Anterior cingulate cortex (tissue), 58 donors: Measurements from ENCODE around the gene ECT2L.

Experiments
- DNase-seq, 58 donors: peaks; one replicate each; lab custom pipeline; 2025; lab: John Stamatoyannopoulos, UW

ECT2L gene

GRCh38 chr6:138849791-138850190 lies 53.9 kb downstream of the ECT2L start:
- DNase-seq: no peak

GRCh38 chr6:138856654-138857053 lies 60.8 kb downstream of the ECT2L start:
- DNase-seq: no peak

GRCh38 chr6:138857775-138858174 lies 61.9 kb downstream of the ECT2L start:
- no peak for DNase-seq

GRCh38 chr6:138862456-138862855 lies 66.6 kb downstream of the ECT2L start:
- DNase-seq: no peak

GRCh38 chr6:138863321-138863720 lies 67.4 kb downstream of the ECT2L start:
- DNase-seq: no peak

GRCh38 chr6:138864343-138864890 lies 68.5 kb downstream of the ECT2L start:
- DNase-seq: no peak

- DNase-seq: no peak
Measured at GRCh38 chr6:138865480-138866109, 69.7 kb downstream of the ECT2L start.

GRCh38 chr6:138868181-138868580 lies 72.3 kb downstream of the ECT2L start:
- no peak for DNase-seq

- DNase-seq: peak in 14 of 58 donors; percentile 1 to 21 (median 8)
Measured at GRCh38 chr6:138869398-138869797, 73.5 kb downstream of the ECT2L start.

GRCh38 chr6:138873191-138873590 lies 77.3 kb downstream of the ECT2L start:
- DNase-seq: no peak

- DNase-seq: no peak
Measured at GRCh38 chr6:138882369-138883017, 86.6 kb downstream of the ECT2L start.

GRCh38 chr6:138885156-138885819 lies 89.4 kb downstream of the ECT2L start:
- no peak for DNase-seq

- DNase-seq: no peak
Measured at GRCh38 chr6:138891255-138891986, 95.5 kb downstream of the ECT2L start.

- no peak for DNase-seq
Measured at GRCh38 chr6:138896104-138896756, 100.3 kb downstream of the ECT2L start.

GRCh38 chr6:138897031-138897430 lies 101.1 kb downstream of the ECT2L start:
- no peak for DNase-seq

- no peak for DNase-seq
Measured at GRCh38 chr6:138907167-138907566, 111.3 kb downstream of the ECT2L start.

GRCh38 chr6:138909511-138909910 lies 113.6 kb downstream of the ECT2L start:
- no peak for DNase-seq

GRCh38 chr6:138909975-138910374 lies 114.1 kb downstream of the ECT2L start:
- DNase-seq: no peak

- no peak for DNase-seq
Measured at GRCh38 chr6:138912308-138912707, 116.4 kb downstream of the ECT2L start.

GRCh38 chr6:138914701-138915100 lies 118.8 kb downstream of the ECT2L start:
- no peak for DNase-seq
